Activated T-helper 17 cell treated with anti-CD3 and anti-CD28 coated beads, Interleukin-2, amount 50 U/mL, for 72 hours (primary cell): ENCODE results near the gene NINJ2. TPM values are rescaled to one million over a fixed set of nuclear protein-coding genes. Genes with fewer than 3 reads are reported as not detected.

Experiments
- ATAC-seq: fragments of 150-1000 bp; cut with Tn5 transposase; replicated peaks from 2 replicates; pipeline ENCODE4 v1.10.0; 2021; ENCODE audit warnings: mild to moderate bottlenecking, moderate library complexity
- H3K27ac Mint-ChIP-seq: one replicate; pipeline ENCODE4 v1.8.0; 2022; ENCODE audit warnings: mixed read lengths
- H3K27me3 Mint-ChIP-seq: one replicate; pipeline ENCODE4 v1.8.0; 2022; ENCODE audit warnings: mixed read lengths
- H3K36me3 Mint-ChIP-seq: one replicate; pipeline ENCODE4 v1.8.0; 2022; ENCODE audit warnings: low read depth, mild to moderate bottlenecking, mixed read lengths
- H3K4me1 Mint-ChIP-seq: one replicate; pipeline ENCODE4 v1.8.0; 2022; ENCODE audit warnings: mixed read lengths
- H3K4me3 Mint-ChIP-seq: one replicate; pipeline ENCODE4 v1.8.0; 2022; ENCODE audit warnings: mild to moderate bottlenecking, mixed read lengths
- H3K9me3 Mint-ChIP-seq: one replicate; pipeline ENCODE4 v1.8.0; 2022; ENCODE audit warnings: mixed read lengths
- total RNA-seq, 2 donors: library from RNA; stranded (reverse); gene quantifications; one replicate each; pipeline ENCODE4 v1.2.3, GENCODE V29; 2022

NINJ2 gene
- total RNA-seq, 2 donors from 2014 or later: 9.2 to 19.9 TPM

DNA sequence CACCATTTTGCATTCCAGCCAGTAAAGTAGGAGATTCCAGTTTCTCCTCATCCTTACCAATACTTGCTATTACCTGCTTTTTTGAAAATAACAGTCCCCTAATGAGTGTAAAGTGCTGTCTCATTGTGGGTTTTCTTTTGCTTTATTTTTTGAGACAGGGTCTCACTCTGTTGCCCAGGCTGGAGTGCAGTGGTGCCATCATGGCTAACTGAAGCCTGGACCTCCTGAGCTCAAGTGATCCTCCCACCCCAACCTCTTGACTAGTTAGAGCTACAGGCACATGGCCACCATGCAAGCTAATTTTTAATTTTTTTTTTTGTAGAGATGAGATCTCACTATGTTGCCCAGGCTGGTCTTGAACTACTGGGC lies 60.6 kb downstream of the NINJ2 start:
- Mint-ChIP-seq H3K4me3 (no peak overlapping the region), H3K27ac (no peak overlapping the region), H3K4me1 (peaks cover 7% of the 10 kb centered on the region), H3K36me3 (no peaks in the 10 kb centered on the region), H3K27me3 (no peaks in the 10 kb centered on the region), H3K9me3 (no peaks in the 10 kb centered on the region)
- ATAC-seq: no peak

DNA sequence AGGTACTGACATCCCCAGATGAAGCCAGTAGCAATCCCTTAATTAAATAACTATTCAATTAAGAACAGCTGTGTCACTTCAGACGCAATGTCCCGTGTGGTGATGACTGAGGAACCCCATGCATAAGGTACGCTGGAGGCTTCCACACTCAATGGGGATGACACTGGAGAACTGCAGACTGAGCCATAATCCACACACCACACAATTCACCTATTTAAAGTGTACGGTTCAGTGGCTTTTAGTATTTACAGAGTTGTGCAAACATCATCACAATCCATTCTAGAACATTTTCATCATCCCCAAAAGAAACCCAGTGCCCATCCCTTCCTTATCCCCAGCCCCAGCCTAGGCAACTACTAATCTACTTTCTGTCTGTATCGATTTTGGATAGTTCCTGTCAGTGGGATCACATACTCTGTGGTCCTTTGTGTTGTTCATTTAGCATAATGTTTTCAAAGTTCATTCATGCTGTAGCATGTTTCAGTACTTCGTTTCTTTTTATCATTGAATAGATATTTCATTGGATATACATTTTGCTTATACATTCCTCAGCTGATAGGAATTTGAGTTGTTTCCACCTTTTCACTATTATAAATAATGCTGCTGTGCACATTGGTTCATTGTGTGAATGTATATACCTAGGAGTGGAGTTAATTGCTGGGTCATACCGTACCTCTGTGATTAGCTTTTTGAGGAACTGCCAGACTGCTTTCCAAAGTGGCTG lies 61.1 kb downstream of the NINJ2 start:
- ATAC-seq: no peak
- H3K4me1 Mint-ChIP-seq: peaks cover 2% of the 10 kb centered on the region
- no peaks in the 10 kb centered on the region for H3K9me3 Mint-ChIP-seq
- H3K27ac Mint-ChIP-seq: no peak overlapping the region
- no peaks in the 10 kb centered on the region for H3K27me3 Mint-ChIP-seq
- H3K36me3 Mint-ChIP-seq: no peaks in the 10 kb centered on the region
- H3K4me3 Mint-ChIP-seq: no peak overlapping the region

GRCh38 chr12:599756-600155 lies 63.5 kb downstream of the NINJ2 start:
- no peaks in the 10 kb centered on the region for H3K4me1 Mint-ChIP-seq
- H3K36me3 Mint-ChIP-seq: no peaks in the 10 kb centered on the region
- ATAC-seq: no peak
- no peaks in the 10 kb centered on the region for H3K9me3 Mint-ChIP-seq
- no peak overlapping the region for H3K27ac Mint-ChIP-seq
- H3K27me3 Mint-ChIP-seq: no peaks in the 10 kb centered on the region
- no peak overlapping the region for H3K4me3 Mint-ChIP-seq

- Mint-ChIP-seq H3K27me3 (no peaks in the 10 kb centered on the region), H3K9me3 (no peaks in the 10 kb centered on the region), H3K36me3 (no peaks in the 10 kb centered on the region), H3K27ac (no peak overlapping the region), H3K4me1 (no peaks in the 10 kb centered on the region), H3K4me3 (no peak overlapping the region)
- ATAC-seq: no peak
Measured at GRCh38 chr12:597926-598568, 65.2 kb downstream of the NINJ2 start.

- no peak for ATAC-seq
- H3K4me1 Mint-ChIP-seq: no peaks in the 10 kb centered on the region
- no peak overlapping the region for H3K27ac Mint-ChIP-seq
- no peaks in the 10 kb centered on the region for H3K9me3 Mint-ChIP-seq
- no peaks in the 10 kb centered on the region for H3K27me3 Mint-ChIP-seq
- no peaks in the 10 kb centered on the region for H3K36me3 Mint-ChIP-seq
- H3K4me3 Mint-ChIP-seq: no peak overlapping the region
Measured at GRCh38 chr12:593396-594270, 69.6 kb downstream of the NINJ2 start.

GRCh38 chr12:592024-592505 lies 71.2 kb downstream of the NINJ2 start:
- no peaks in the 10 kb centered on the region for H3K9me3 Mint-ChIP-seq
- ATAC-seq: no peak
- H3K27me3 Mint-ChIP-seq: no peaks in the 10 kb centered on the region
- H3K4me1 Mint-ChIP-seq: no peaks in the 10 kb centered on the region
- no peak overlapping the region for H3K4me3 Mint-ChIP-seq
- H3K27ac Mint-ChIP-seq: no peak overlapping the region
- H3K36me3 Mint-ChIP-seq: no peaks in the 10 kb centered on the region

GRCh38 chr12:591167-592023 lies 71.8 kb downstream of the NINJ2 start:
- Mint-ChIP-seq H3K4me3 (no peak overlapping the region), H3K4me1 (no peaks in the 10 kb centered on the region), H3K9me3 (no peaks in the 10 kb centered on the region), H3K27me3 (no peaks in the 10 kb centered on the region), H3K36me3 (no peaks in the 10 kb centered on the region), H3K27ac (no peak overlapping the region)
- ATAC-seq: no peak

DNA sequence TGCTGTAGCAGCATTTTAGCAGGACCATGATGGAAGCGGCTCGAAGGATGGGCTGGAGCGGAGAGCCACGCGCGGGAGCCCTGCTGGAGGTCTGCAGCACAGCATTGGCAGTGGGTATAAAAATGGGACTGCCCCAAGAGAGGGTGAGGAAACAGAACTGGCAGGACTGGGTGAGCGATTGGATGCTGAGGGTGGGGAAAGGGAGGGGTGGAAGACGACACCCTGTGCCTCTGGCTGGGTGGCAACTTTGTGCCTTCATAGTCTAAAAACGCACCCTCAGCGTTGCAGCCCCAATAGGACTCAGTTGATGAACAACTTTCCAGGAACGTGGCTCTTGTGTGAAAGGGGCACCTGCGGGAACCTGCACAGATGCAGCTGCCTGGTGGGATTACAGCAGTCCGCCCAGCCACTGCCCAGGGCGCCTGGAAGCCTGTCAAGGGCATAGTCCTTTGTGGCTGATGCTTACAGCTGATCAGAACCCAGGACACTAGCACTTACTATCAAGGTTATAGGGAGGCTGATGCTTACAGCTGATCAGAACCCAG lies 73.0 kb downstream of the NINJ2 start:
- Mint-ChIP-seq H3K9me3 (no peaks in the 10 kb centered on the region), H3K4me3 (no peak overlapping the region), H3K27ac (no peak overlapping the region), H3K4me1 (no peaks in the 10 kb centered on the region), H3K36me3 (no peaks in the 10 kb centered on the region), H3K27me3 (no peaks in the 10 kb centered on the region)
- no peak for ATAC-seq

GRCh38 chr12:588646-589045 lies 74.6 kb downstream of the NINJ2 start:
- Mint-ChIP-seq H3K27ac (peak overlapping the region; percentile 67), H3K9me3 (no peaks in the 10 kb centered on the region), H3K36me3 (no peaks in the 10 kb centered on the region), H3K27me3 (no peaks in the 10 kb centered on the region), H3K4me3 (no peak overlapping the region), H3K4me1 (no peaks in the 10 kb centered on the region)
- ATAC-seq: no peak

GRCh38 chr12:588024-588322 lies 75.3 kb downstream of the NINJ2 start:
- no peak for ATAC-seq
- Mint-ChIP-seq H3K27me3 (no peaks in the 10 kb centered on the region), H3K4me1 (no peaks in the 10 kb centered on the region), H3K36me3 (no peaks in the 10 kb centered on the region), H3K27ac (no peak overlapping the region), H3K4me3 (no peak overlapping the region), H3K9me3 (no peaks in the 10 kb centered on the region)

DNA sequence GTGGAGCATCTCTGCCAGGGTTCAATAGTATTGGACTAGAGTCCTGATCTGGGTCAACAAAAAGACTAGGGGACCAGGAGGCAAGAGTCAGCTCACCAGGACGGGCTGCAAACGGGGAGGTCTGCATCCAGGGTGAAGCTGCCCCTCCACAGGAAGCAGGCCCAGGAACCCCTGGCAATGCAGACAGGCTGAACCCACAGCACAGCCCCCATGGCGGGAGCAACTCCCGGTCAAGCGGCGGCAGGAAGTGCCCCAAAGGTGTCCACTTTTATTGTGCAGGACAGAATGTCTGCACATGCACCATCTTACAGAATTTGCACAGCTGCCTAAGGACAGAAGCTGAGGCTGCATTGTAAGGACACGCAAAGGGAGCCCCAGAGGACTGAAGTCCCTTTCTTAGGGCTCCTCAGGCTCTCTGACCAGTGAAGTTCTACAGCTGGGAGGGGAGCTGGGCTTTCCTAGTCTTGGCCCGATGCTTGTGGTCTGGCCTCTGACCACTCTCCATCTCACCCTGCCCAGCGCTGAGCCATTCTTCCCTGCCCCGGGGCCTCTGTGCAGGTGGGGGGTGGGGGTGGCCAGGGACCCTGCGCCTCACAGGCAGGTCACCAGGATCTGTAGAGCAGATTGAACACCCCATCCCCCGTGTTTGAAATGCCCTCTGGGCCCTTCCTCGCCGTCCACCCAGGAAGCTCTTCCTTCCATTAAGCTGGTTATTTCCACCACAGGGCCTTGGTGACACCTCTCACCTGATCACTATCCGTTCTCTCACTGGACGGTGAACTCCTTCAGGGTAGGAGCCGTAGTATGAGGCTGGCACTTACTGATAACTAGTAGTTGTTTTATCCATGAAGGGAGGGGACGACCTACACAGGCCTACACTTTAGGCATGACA lies 75.9 kb downstream of the NINJ2 start:
- Mint-ChIP-seq H3K27me3 (no peaks in the 10 kb centered on the region), H3K36me3 (no peaks in the 10 kb centered on the region), H3K4me1 (no peaks in the 10 kb centered on the region), H3K27ac (no peak overlapping the region), H3K4me3 (no peak overlapping the region), H3K9me3 (no peaks in the 10 kb centered on the region)
- no peak for ATAC-seq

GRCh38 chr12:586318-587071 lies 76.8 kb downstream of the NINJ2 start:
- Mint-ChIP-seq H3K4me1 (no peaks in the 10 kb centered on the region), H3K27me3 (no peaks in the 10 kb centered on the region), H3K4me3 (no peak overlapping the region), H3K36me3 (no peaks in the 10 kb centered on the region), H3K9me3 (no peaks in the 10 kb centered on the region), H3K27ac (no peak overlapping the region)
- no peak for ATAC-seq
